ENCODE data around the gene STON2.

- TF ChIP-seq, protein P1, sequence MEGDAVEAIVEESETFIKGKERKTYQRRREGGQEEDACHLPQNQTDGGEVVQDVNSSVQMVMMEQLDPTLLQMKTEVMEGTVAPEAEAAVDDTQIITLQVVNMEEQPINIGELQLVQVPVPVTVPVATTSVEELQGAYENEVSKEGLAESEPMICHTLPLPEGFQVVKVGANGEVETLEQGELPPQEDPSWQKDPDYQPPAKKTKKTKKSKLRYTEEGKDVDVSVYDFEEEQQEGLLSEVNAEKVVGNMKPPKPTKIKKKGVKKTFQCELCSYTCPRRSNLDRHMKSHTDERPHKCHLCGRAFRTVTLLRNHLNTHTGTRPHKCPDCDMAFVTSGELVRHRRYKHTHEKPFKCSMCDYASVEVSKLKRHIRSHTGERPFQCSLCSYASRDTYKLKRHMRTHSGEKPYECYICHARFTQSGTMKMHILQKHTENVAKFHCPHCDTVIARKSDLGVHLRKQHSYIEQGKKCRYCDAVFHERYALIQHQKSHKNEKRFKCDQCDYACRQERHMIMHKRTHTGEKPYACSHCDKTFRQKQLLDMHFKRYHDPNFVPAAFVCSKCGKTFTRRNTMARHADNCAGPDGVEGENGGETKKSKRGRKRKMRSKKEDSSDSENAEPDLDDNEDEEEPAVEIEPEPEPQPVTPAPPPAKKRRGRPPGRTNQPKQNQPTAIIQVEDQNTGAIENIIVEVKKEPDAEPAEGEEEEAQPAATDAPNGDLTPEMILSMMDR (IDR thresholded peaks at IDR 0.05; ENCODE audit: low read depth, low read length, missing input control): no peak
- TF ChIP-seq GABPA (IDR thresholded peaks at IDR 0.05 in 1 of 2, conservative IDR thresholded peaks at IDR 0.05 in 1 of 2) (no peak), RAD21 (IDR thresholded peaks at IDR 0.05) (no peak), TAF1 (conservative IDR thresholded peaks at IDR 0.05) (no peak), ZBTB33 (IDR thresholded peaks at IDR 0.05) (no peak), RXRA (IDR thresholded peaks at IDR 0.05) (no peak), YY1 (IDR thresholded peaks at IDR 0.05) (no peak), JUND (IDR thresholded peaks at IDR 0.05) (no peak)
These were observed 13.8 kb downstream of the STON2 start for GRCh38 chr14:81386290-81386745.
